PFSK-1 (cell line): ENCODE results near the gene PAPOLB.

Experiments used
- FOXP2 ChIP-seq: optimal IDR thresholded peaks from 2 replicates; pipeline ENCODE3; 2011; ENCODE audit warnings: borderline replicate concordance, control low read depth, inconsistent platforms; ENCODE audit not compliant: insufficient read depth; ENCODE audit errors: extremely low read length, extremely low read depth
- POLR2AphosphoS5 ChIP-seq: IDR thresholded peaks from 2 replicates; pipeline ENCODE4 v1.6.1; 2012; ENCODE audit warnings: low read depth, mild to moderate bottlenecking, control low read depth, low read length, moderate library complexity
- SIN3A ChIP-seq: IDR thresholded peaks from 2 replicates; pipeline ENCODE4 v1.6.1; 2012; ENCODE audit warnings: mild to moderate bottlenecking, low read length, moderate library complexity, borderline replicate concordance; ENCODE audit not compliant: insufficient read depth
- TAF1 ChIP-seq: IDR thresholded peaks from 2 replicates; pipeline ENCODE4 v1.6.1; 2012; ENCODE audit warnings: low read length, control low read depth, borderline replicate concordance; ENCODE audit not compliant: insufficient read depth
- TF ChIP-seq, protein P1 (sequence below), 2 experiments: IDR thresholded peaks; 2 replicates each; pipeline versions ENCODE4 v1.6.1 to v1.8.0; 2011 to 2012; ENCODE audit warnings: low read depth in 2 of 2, low read length in 2 of 2, control low read depth in 1 of 2, inconsistent platforms in 1 of 2, mild to moderate bottlenecking in 1 of 2, moderate library complexity in 1 of 2; ENCODE audit not compliant: insufficient read depth in 1 of 2

The PAPOLB gene

DNA sequence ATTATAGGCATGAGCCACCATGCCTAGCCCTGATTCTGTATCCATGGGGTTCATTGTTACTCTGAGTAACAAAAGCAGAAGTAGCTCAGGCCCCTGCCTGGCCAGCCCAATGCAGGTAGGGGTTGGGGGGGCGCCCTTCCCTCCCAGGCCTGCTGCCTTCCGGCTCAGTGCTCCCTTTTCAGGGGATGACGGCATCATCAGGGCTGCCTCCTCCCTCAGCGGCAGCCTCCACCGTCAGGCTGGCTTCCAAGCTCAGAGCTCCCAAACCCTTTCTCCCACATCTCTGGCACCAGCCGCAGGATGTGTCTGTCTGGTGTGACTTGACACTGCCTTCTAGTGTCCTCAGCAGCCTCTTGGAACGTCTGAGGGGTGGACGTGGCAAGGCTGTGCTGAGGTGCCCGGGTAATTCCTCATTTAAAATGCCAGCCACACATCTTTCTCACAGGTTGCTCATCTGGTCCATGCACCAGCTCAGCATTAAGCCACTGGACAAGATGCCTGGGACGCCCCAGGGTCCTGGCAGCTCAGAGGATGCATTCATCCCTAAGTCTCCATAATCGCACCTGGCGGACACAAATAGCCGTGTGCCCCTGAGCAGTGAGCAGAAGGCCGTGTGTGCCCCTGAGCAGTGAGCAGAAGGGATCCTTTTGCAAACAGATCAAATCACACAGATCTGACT lies 38.2 kb downstream of the PAPOLB start:
- TF ChIP-seq POLR2AphosphoS5 (no peak), FOXP2 (no peak), TAF1 (no peak)
- TF ChIP-seq, protein P1, sequence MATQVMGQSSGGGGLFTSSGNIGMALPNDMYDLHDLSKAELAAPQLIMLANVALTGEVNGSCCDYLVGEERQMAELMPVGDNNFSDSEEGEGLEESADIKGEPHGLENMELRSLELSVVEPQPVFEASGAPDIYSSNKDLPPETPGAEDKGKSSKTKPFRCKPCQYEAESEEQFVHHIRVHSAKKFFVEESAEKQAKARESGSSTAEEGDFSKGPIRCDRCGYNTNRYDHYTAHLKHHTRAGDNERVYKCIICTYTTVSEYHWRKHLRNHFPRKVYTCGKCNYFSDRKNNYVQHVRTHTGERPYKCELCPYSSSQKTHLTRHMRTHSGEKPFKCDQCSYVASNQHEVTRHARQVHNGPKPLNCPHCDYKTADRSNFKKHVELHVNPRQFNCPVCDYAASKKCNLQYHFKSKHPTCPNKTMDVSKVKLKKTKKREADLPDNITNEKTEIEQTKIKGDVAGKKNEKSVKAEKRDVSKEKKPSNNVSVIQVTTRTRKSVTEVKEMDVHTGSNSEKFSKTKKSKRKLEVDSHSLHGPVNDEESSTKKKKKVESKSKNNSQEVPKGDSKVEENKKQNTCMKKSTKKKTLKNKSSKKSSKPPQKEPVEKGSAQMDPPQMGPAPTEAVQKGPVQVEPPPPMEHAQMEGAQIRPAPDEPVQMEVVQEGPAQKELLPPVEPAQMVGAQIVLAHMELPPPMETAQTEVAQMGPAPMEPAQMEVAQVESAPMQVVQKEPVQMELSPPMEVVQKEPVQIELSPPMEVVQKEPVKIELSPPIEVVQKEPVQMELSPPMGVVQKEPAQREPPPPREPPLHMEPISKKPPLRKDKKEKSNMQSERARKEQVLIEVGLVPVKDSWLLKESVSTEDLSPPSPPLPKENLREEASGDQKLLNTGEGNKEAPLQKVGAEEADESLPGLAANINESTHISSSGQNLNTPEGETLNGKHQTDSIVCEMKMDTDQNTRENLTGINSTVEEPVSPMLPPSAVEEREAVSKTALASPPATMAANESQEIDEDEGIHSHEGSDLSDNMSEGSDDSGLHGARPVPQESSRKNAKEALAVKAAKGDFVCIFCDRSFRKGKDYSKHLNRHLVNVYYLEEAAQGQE (IDR thresholded peaks at IDR 0.05; ENCODE audit: insufficient read depth in 1 of 2, low read depth in 2 of 2, low read length in 2 of 2): no peak

DNA sequence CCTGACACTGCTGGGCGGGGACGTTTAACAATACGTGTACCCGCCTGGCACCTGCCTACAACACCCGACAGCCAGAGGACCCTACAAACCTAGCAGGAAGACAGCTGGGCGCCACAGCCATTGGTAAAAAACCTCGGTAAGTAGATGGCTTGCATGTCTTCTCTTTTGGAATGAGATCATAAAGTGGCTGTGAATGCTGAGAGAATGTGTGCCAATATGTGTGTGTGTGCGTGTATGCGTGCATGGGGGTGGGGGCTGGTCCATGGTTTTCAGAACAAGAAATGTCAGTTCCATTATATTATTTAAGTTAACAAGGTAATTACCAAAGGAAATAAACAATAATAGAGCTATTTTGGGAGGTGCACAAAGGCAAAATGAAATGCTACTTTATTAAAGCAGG lies 39.2 kb downstream of the PAPOLB start:
- TF ChIP-seq FOXP2 (no peak), POLR2AphosphoS5 (no peak), SIN3A (no peak), TAF1 (no peak)
- TF ChIP-seq, protein P1 (IDR thresholded peaks at IDR 0.05; ENCODE audit: insufficient read depth in 1 of 2, low read depth in 2 of 2, low read length in 2 of 2): no peak

DNA sequence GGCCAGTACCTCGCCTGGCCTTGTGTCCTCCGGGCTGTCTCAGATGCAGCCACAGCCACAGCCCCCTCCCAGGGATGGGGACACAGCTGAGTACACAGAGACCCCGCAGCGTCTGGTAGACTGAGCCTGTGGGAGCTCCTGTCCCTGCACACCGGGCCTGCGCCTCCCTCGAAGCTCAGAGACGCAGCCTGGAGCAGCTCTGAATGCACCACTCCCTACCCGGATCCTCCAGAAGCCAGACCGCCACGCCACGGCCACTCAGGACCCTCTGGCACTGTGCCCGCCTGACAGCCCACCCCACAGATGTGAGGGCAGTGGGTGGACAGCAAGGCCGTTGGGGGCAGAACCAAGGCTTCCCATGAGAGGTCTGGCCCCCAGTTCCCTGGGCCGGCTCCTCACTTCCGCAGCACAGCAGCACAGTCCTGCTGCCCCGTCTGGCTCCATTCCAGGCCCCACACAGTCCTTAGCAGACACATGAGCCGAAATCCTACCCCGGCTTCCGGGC lies 40.8 kb downstream of the PAPOLB start:
- TF ChIP-seq FOXP2: no peak
- no peak for TF ChIP-seq TAF1
- TF ChIP-seq, protein P1 (IDR thresholded peaks at IDR 0.05; ENCODE audit: insufficient read depth in 1 of 2, low read depth in 2 of 2, low read length in 2 of 2): no peak

DNA sequence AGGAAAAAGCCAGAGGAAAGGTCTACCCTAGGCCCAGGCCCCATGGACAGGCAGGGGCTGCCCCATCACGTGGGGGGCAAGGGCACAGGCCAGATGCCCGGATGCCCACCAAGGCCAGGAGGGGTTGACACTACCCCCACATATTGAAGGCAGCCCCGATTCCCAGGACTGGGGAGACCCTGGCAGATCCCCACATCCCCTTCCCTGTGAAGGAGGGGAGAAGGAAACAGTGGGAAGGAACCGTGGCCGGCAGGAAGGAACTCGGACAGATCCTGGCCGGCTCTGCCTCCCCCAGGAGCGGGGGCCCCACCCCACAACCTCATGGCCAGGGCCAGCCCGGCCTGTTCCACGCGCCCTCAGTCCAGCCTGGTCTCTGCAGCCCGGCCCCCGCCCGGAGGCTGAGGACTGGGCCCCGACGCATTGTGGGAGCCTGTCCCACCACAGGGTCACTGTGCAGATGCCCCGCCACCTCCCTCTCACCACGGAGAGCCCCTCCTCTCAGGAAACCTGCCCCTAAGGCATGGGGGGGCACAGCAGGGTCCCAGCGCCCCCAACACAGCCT lies 41.3 kb downstream of the PAPOLB start:
- TF ChIP-seq POLR2AphosphoS5 (no peak), TAF1 (no peak), FOXP2 (no peak), SIN3A (no peak)
- TF ChIP-seq, protein P1 (IDR thresholded peaks at IDR 0.05; ENCODE audit: insufficient read depth in 1 of 2, low read depth in 2 of 2, low read length in 2 of 2): no peak
